Thyroid gland (tissue), 4 donors: Measurements from ENCODE around the gene HAP1. TPM values are rescaled to one million over a fixed set of nuclear protein-coding genes. Genes with fewer than 3 reads are reported as not detected.
"Not testable (repeated sequence)": the region's sequence is repeated elsewhere in the genome, so short reads cannot be mapped to it uniquely, and the experiment has no call there.

Source experiments
- DNase-seq, 2 donors: peaks; one replicate each; pipeline ENCODE4 v3.0.0-alpha.2; 2019
- H3K27ac ChIP-seq, 3 donors: fragments of 200-600 bp; sonication (generic); 1 replicate in 2 of 3; 2 replicates in 1 of 3; pipeline ENCODE4 v1.5.1; 2016 to 2019; ENCODE audit warnings: mild to moderate bottlenecking in 1 of 3, moderate library complexity in 1 of 3
- H3K27me3 ChIP-seq: fragments of 200-600 bp; sonication (generic); one replicate; pipeline ENCODE4 v1.5.1; 2019
- H3K36me3 ChIP-seq, 2 donors: fragments of 200-600 bp; sonication (generic); one replicate each; pipeline ENCODE4 v1.5.1; 2016 to 2019
- H3K4me1 ChIP-seq, 2 donors: fragments of 200-600 bp; sonication (generic); one replicate each; pipeline ENCODE4 v1.5.1; 2017 to 2019
- H3K4me3 ChIP-seq, 3 donors: fragments of 200-600 bp; sonication (generic); replicated peaks in 1 of 3; 1 replicate in 2 of 3; 2 replicates in 1 of 3; pipeline ENCODE4 v1.5.1; 2016; ENCODE audit warnings: mild to moderate bottlenecking in 1 of 3
- H3K9me3 ChIP-seq: fragments of 200-600 bp; sonication (generic); one replicate; pipeline ENCODE4 v1.5.1; 2017
- CTCF ChIP-seq, 6 experiments: fragments of 200-600 bp in 3 of 6; fragments of 450-650 bp in 3 of 6; sonication (generic) in 3 of 6; IDR thresholded peaks; one replicate each; pipeline ENCODE4 v1.5.1; 2016 to 2019; ENCODE audit warnings: antibody characterized with exemption in 6 of 6, mild to moderate bottlenecking in 2 of 6, inconsistent platforms in 1 of 6, moderate library complexity in 1 of 6
- POLR2A ChIP-seq, 2 donors: fragments of 450-650 bp; IDR thresholded peaks; one replicate each; pipeline ENCODE4 v1.6.1; 2017; ENCODE audit warnings: antibody characterized with exemption in 2 of 2, mild to moderate bottlenecking in 2 of 2, moderate library complexity in 1 of 2
- WGBS, 2 donors: methylation state at CpG; one replicate each; pipeline ENCODE4 v1.1.5; 2017; 5-methylcytosine and 5-hydroxymethylcytosine counted together
- intact Hi-C: fragments of 100-400 bp; cut with DNase I; formaldehyde crosslinking; loops from one replicate; pipeline ENCODE4 v1.15.1; 2023
- total RNA-seq, 4 donors: library from RNA; depleted of rRNA; stranded (reverse); fragments of >200 nt; gene quantifications; one replicate each; pipeline ENCODE4 v1.2.3, GENCODE V29; 2016

HAP1 gene
- total RNA-seq, 4 donors from 2014 or later, result 0.94 to 12.7 (median 1.9) TPM

- Histone ChIP-seq H3K27me3 (no peaks in the 10 kb centered on the region), H3K4me1 (peaks cover 22 to 29% of the 10 kb centered on the region in 2 donors), H3K4me3 (peak within 1 kb of the TSS; percentile 68 to 100 (median 99)), H3K27ac (peak within 1 kb of the TSS; percentile 100), H3K36me3 (peaks cover 45% of the 10 kb centered on the region in 2 donors), H3K9me3 (no peaks in the 10 kb centered on the region)
- intact Hi-C loops, result no loop called here
- peak; percentile 99 to 100 for DNase-seq
- WGBS, 2 donors, result 0 to 1% methylated on average over 23 to 64 of the region's 81 CpGs
- TF ChIP-seq POLR2A (IDR thresholded peaks at IDR 0.05), result peak; percentile 99
- TF ChIP-seq CTCF (IDR thresholded peaks at IDR 0.05), result no peak
Measured at GRCh38 chr17:41688641-41689496, 45.6 kb downstream of the HAP1 start, which contains the start of gene EIF1. Gene EIF1 (plus strand): TSS chr17:41688885. CDS start chr17:41689039, 154 bp downstream.

DNA sequence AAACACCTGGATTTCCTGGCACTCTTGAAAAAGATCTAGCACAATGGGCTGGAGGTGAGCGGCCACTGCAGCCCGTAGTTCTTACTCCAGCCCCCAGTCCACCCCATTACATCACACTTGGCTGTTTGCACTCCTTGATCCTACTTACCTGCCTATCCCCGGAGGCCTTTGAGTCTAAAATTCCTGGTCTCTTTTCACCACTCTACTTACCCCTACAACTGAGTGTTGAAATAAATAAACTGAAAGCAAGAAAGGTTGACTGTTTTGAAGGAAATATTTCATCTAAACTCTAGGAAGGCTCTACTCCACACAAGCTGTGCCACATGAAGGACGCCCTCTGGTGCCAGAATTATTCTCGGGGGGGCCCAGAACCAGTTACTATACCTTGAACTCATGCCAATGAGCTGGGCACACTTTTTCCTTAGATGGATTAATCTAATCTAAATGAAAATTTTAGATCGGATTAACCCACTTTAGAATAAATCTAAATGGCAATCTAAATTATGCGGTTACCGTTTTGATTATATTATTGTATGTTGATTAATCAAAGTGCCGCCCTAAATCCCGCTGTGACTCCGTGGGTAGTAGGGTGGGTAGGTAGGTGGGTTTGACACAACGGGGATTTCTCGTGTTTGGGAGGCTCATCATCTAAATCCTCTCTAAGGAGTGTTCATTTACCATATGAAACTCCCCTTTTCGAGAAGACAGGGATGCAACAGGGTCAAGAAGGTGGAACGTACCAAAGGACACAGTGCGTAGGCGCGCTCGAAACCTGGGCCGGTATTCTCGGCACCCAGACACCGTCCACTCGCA, 46.4 kb downstream of the HAP1 start:
- Histone ChIP-seq H3K4me1 (peaks cover 22 to 29% of the 10 kb centered on the region in 2 donors), H3K27me3 (no peaks in the 10 kb centered on the region), H3K9me3 (no peaks in the 10 kb centered on the region), H3K36me3 (peaks cover 37% of the 10 kb centered on the region in 2 donors), H3K4me3 (peak overlapping the region in 2 of 3 donors; percentile 18 to 19), H3K27ac (peak overlapping the region; percentile 89 to 100 (median 100))
- DNase-seq, result peak; percentile 74 to 81
- intact Hi-C loops, result no loop called here
- TF ChIP-seq CTCF (IDR thresholded peaks at IDR 0.05) (peak in 3 of 6 experiments; percentile 11 to 23 (median 14)), POLR2A (IDR thresholded peaks at IDR 0.05) (no peak)
- WGBS, 2 donors, result 4% methylated on average over 23 of the region's 23 CpGs

- no peak for TF ChIP-seq CTCF (IDR thresholded peaks at IDR 0.05)
- Histone ChIP-seq H3K36me3 (peaks cover 19 to 20% of the 10 kb centered on the region in 2 donors), H3K27ac (no peak overlapping the region), H3K9me3 (no peaks in the 10 kb centered on the region), H3K27me3 (no peaks in the 10 kb centered on the region), H3K4me1 (peaks cover 21 to 22% of the 10 kb centered on the region in 2 donors), H3K4me3 (no peak overlapping the region)
- no peak for DNase-seq
- intact Hi-C loops, result no loop called here
- WGBS, 2 donors, result 92 to 95% methylated on average over 4 of the region's 4 CpGs
Measured at GRCh38 chr17:41686281-41686680, 48.2 kb downstream of the HAP1 start.

DNA sequence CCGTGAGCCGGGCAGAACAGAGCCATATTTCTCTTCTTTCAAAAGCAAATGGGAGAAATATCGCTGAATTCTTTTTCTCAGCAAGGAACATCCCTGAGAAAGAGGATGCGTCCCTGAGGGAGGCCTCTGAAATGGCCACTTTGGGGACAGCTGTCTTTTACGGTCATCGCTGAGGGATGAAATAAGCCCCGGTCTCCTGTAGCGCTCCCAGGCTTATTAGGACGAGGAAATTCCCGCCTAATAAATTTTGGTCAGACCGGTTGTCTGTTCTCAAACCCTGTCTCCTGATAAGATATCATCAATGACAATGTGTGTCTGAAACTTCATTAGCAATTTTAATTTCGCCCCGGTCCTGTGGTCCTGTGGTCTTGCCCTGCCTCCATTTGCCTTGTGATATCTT, 48.7 kb downstream of the HAP1 start:
- H3K9me3 ChIP-seq, H3K27me3 ChIP-seq, H3K4me3 ChIP-seq, H3K27ac ChIP-seq, intact Hi-C loops, DNase-seq: not testable (repeated sequence)
- H3K36me3 ChIP-seq, result peaks cover 14 to 15% of the 10 kb centered on the region in 2 donors
- H3K4me1 ChIP-seq, result peaks cover 16 to 18% of the 10 kb centered on the region in 2 donors
- 93 to 95% methylated on average over 13 of the region's 13 CpGs for WGBS, 2 donors

GRCh38 chr17:41684035-41684434, 50.4 kb downstream of the HAP1 start:
- no peak for DNase-seq
- intact Hi-C loops, result no loop called here
- H3K27me3 ChIP-seq, result no peaks in the 10 kb centered on the region
- H3K4me3 ChIP-seq, result no peak overlapping the region
- peaks cover 8 to 22% of the 10 kb centered on the region in 2 donors for H3K4me1 ChIP-seq
- no peak overlapping the region for H3K27ac ChIP-seq
- no peaks in the 10 kb centered on the region for H3K36me3 ChIP-seq
- TF ChIP-seq CTCF (IDR thresholded peaks at IDR 0.05) (no peak), POLR2A (IDR thresholded peaks at IDR 0.05) (no peak)
- no peaks in the 10 kb centered on the region for H3K9me3 ChIP-seq
- 69 to 70% methylated on average over 4 of the region's 4 CpGs for WGBS, 2 donors
